ENCODE results near the gene DCST2. TPM values are rescaled to one million over a fixed set of nuclear protein-coding genes. Genes with fewer than 3 reads are reported as not detected.

DCST2 gene
- polyA plus RNA-seq, 2 of the 4 experiments (the other 2 are of a cell fraction), result 0.23 to 1.0 TPM

- TF ChIP-seq BCL3 (IDR thresholded peaks at IDR 0.05) (0 out of 3 replicates have a peak, but pooled peaks have one; percentile 56), HOXB5 (CRISPR knock-in tag; IDR thresholded peaks at IDR 0.05) (no peak), JUN (IDR thresholded peaks at IDR 0.05) (peak; percentile 33 to 35; a peak in 1 of 5 replicates), EHF (CRISPR knock-in tag; IDR thresholded peaks at IDR 0.05) (no peak), EHMT2 (IDR thresholded peaks at IDR 0.05; ENCODE audit: low read depth) (no peak), CEBPB (IDR thresholded peaks at IDR 0.05) (no peak), NR3C1 (IDR thresholded peaks at IDR 0.05) (no peak), FOSB (CRISPR knock-in tag; IDR thresholded peaks at IDR 0.05) (peak; percentile 45; the same call in 1 of the 2 replicates), FOXS1 (CRISPR knock-in tag; IDR thresholded peaks at IDR 0.05) (no peak), CBX2 (IDR thresholded peaks at IDR 0.05; ENCODE audit: borderline replicate concordance, low read depth) (no peak), CBX8 (IDR thresholded peaks at IDR 0.05) (no peak), GATA3 (IDR thresholded peaks at IDR 0.05; ENCODE audit: borderline replicate concordance) (0 out of 2 replicates have a peak, but pooled peaks have one; percentile 8), ZNF302 (CRISPR knock-in tag; IDR thresholded peaks at IDR 0.05) (no peak), SREBF2 (IDR thresholded peaks at IDR 0.05) (no peak), MYC (IDR thresholded peaks at IDR 0.05; ENCODE audit: borderline replicate concordance, low read length) (no peak)
These were observed 58.7 kb downstream of the DCST2 start (continued) for GRCh38 chr1:154974808-154975408.

- H3K4me1 ChIP-seq, result peaks cover 37% of the 10 kb centered on the region
- ATAC-seq (peak; percentile 65 to 77), DNase-seq (ENCODE audit: low read depth in 1 of 2, low spot score in 1 of 2) (peak; percentile 99 to 100), FAIRE-seq (peak; percentile 46)
- H3K4me3 ChIP-seq, result peak within 1 kb of the TSS; percentile 65
- ChIA-PET POLR2A (interaction anchor here (0.6 to 6.3 kb wide), 18 partner anchors 9 to 379 kb away, joined by 3 to 91 read pairs (median 8); partner anchors contain the start of genes ADAM15, FLAD1, LENEP and PBXIP1), CTCF (no interaction called here)
- H3K27ac ChIP-seq, result peak within 1 kb of the TSS; percentile 98 to 100
- H3K9me3 ChIP-seq, result no peaks in the 10 kb centered on the region
- under 1% methylated on average over 47 of the region's 47 CpGs for WGBS (ENCODE audit: missing lambda C conversion rate)
- peak within 1 kb of the TSS; percentile 99 for H3K4me2 ChIP-seq
- TF ChIP-seq RFX5 (IDR thresholded peaks at IDR 0.05) (peak; percentile 72; the same call in 1 of the 2 replicates), HOXB5 (CRISPR knock-in tag; IDR thresholded peaks at IDR 0.05) (peak; percentile 71; the same call in 1 of the 2 replicates), POLR2A (IDR thresholded peaks at IDR 0.05; ENCODE audit: low read length) (peak; percentile 24; the same call in 1 of the 2 replicates), RCOR1 (IDR thresholded peaks at IDR 0.05; ENCODE audit: low read depth, low read length) (no peak), MAX (IDR thresholded peaks at IDR 0.05) (peak; percentile 96), GATA3 (IDR thresholded peaks at IDR 0.05; ENCODE audit: borderline replicate concordance) (no peak), TFCP2L1 (CRISPR knock-in tag; IDR thresholded peaks at IDR 0.05) (peak; percentile 91), JUNB (IDR thresholded peaks at IDR 0.05) (0 out of 2 replicates have a peak, but pooled peaks have one; percentile 11), ZFP36 (IDR thresholded peaks at IDR 0.05; ENCODE audit: borderline replicate concordance, partially characterized antibody) (no peak), CTCF (IDR thresholded peaks at IDR 0.05) (no peak), POLR2AphosphoS2 (conservative IDR thresholded peaks at IDR 0.05; ENCODE audit: low read length) (no peak), NFE2L2 (conservative IDR thresholded peaks at IDR 0.05; ENCODE audit: low read length) (no peak), KDM5A (IDR thresholded peaks at IDR 0.05) (peak; percentile 69), MAFK (IDR thresholded peaks at IDR 0.05; ENCODE audit: partially characterized antibody) (no peak), HMGXB4 (CRISPR knock-in tag; IDR thresholded peaks at IDR 0.05; ENCODE audit: borderline replicate concordance) (peak; percentile 20; the same call in 1 of the 2 replicates), FOSB (CRISPR knock-in tag; IDR thresholded peaks at IDR 0.05) (peak; percentile 91), NR3C1 (IDR thresholded peaks at IDR 0.05) (no peak), BCL3 (IDR thresholded peaks at IDR 0.05) (0 out of 3 replicates have a peak, but pooled peaks have one; percentile 67), BHLHE40 (IDR thresholded peaks at IDR 0.05; ENCODE audit: low read depth, low read length) (no peak), JUN (IDR thresholded peaks at IDR 0.05) (peak in 1 of 2 experiments; percentile 47; a peak in 1 of 5 replicates), FOSL2 (IDR thresholded peaks at IDR 0.05) (peak; percentile 54; the same call in 1 of the 2 replicates), FOSL2 (CRISPR knock-in tag; IDR thresholded peaks at IDR 0.05) (peak; percentile 91), HOXA7 (CRISPR knock-in tag; IDR thresholded peaks at IDR 0.05) (peak; percentile 89), CHD2 (IDR thresholded peaks at IDR 0.05; ENCODE audit: low read length, partially characterized antibody) (peak; percentile 28)
These were observed 59.3 kb downstream of the DCST2 start, which contains the start of gene CKS1B for GRCh38 chr1:154974102-154974807. CKS1B (plus strand) TSS chr1:154974681; CDS start chr1:154974746, 65 bp downstream.

All from A549 (cell line).